GM19193 (cell line): Measurements from ENCODE around the gene PCDH9.

Experiments
- POLR2A ChIP-seq: IDR thresholded peaks from 4 replicates; pipeline ENCODE4 v1.6.1; 2011; ENCODE audit not compliant: insufficient read depth, insufficient read length; ENCODE audit errors: extremely low read depth

PCDH9 gene

GRCh38 chr13:66780814-66781213 is 449.3 kb downstream of the PCDH9 start:
- TF ChIP-seq POLR2A, result no peak

- TF ChIP-seq POLR2A, result no peak
Measured at GRCh38 chr13:66778461-66778860, 451.7 kb downstream of the PCDH9 start.

- TF ChIP-seq POLR2A, result no peak
Measured at GRCh38 chr13:66775196-66775595, 454.9 kb downstream of the PCDH9 start.

- TF ChIP-seq POLR2A, result no peak
Measured at GRCh38 chr13:66774046-66774445, 456.1 kb downstream of the PCDH9 start.

- no peak for TF ChIP-seq POLR2A
Measured at GRCh38 chr13:66765559-66765958, 464.6 kb downstream of the PCDH9 start.

GRCh38 chr13:66759919-66760318 is 470.2 kb downstream of the PCDH9 start:
- TF ChIP-seq POLR2A, result no peak

GRCh38 chr13:66751691-66752090 is 478.4 kb downstream of the PCDH9 start:
- no peak for TF ChIP-seq POLR2A

GRCh38 chr13:66748712-66749111 is 481.4 kb downstream of the PCDH9 start:
- no peak for TF ChIP-seq POLR2A

- no peak for TF ChIP-seq POLR2A
Measured at GRCh38 chr13:66745307-66745706, 484.8 kb downstream of the PCDH9 start.

GRCh38 chr13:66723576-66723975 is 506.6 kb downstream of the PCDH9 start:
- TF ChIP-seq POLR2A, result no peak

- no peak for TF ChIP-seq POLR2A
Measured at GRCh38 chr13:66716538-66716937, 513.6 kb downstream of the PCDH9 start.

GRCh38 chr13:66714795-66715194 is 515.3 kb downstream of the PCDH9 start:
- TF ChIP-seq POLR2A, result no peak

- no peak for TF ChIP-seq POLR2A
Measured at GRCh38 chr13:66704110-66704509, 526.0 kb downstream of the PCDH9 start.

GRCh38 chr13:66703597-66703996 is 526.5 kb downstream of the PCDH9 start:
- TF ChIP-seq POLR2A, result no peak

GRCh38 chr13:66700117-66700601 is 530.0 kb downstream of the PCDH9 start:
- no peak for TF ChIP-seq POLR2A

GRCh38 chr13:66693656-66694055 is 536.5 kb downstream of the PCDH9 start:
- no peak for TF ChIP-seq POLR2A

GRCh38 chr13:66691149-66691548 is 539.0 kb downstream of the PCDH9 start:
- TF ChIP-seq POLR2A, result no peak
